ENCODE data around the gene CDKN2B-AS1.

Gene CDKN2B-AS1

GRCh38 chr9:21985964-21986667 lies 8.5 kb upstream of the CDKN2B-AS1 start:
- Histone ChIP-seq H3K9me3 (replicated peaks in 1 of 11) (peaks cover 14 to 24% (median 17%) of the 10 kb centered on the region in 11 experiments), H3K9ac (no peak overlapping the region), H3K4me3 (no peak overlapping the region), H3K4me2 (no peak overlapping the region; a peak in 2 of 22 replicates), H3K4me1 (peaks cover 0 to 40% (median 0%) of the 10 kb centered on the region in 10 experiments; a peak in 5 of 20 replicates), H4K20me1 (peaks cover 0 to 83% (median 15%) of the 10 kb centered on the region in 11 experiments; a peak in 13 of 22 replicates), H3K27me3 (peaks cover 98 to 100% (median 100%) of the 10 kb centered on the region in 11 experiments), H3K36me3 (peaks cover 0 to 13% (median 10%) of the 10 kb centered on the region in 11 experiments; a peak in 12 of 22 replicates), H3K27ac (no peak overlapping the region)
- no peak for TF ChIP-seq Cebpa-rat (IDR thresholded peaks at IDR 0.05)

- no peak overlapping the region for H3K9ac ChIP-seq
- H3K4me1 ChIP-seq: peaks cover 0 to 37% (median 0%) of the 10 kb centered on the region in 10 experiments; a peak in 5 of 20 replicates
- no peak overlapping the region for H3K27ac ChIP-seq
- no peak for TF ChIP-seq Cebpa-rat (IDR thresholded peaks at IDR 0.05)
- peak overlapping the region in 2 of 11 experiments; percentile 63 to 72; a peak in 3 of 22 replicates for H3K4me2 ChIP-seq
- peaks cover 92 to 99% (median 94%) of the 10 kb centered on the region in 11 experiments for H3K27me3 ChIP-seq
- peaks cover 0 to 70% (median 14%) of the 10 kb centered on the region in 11 experiments; a peak in 13 of 22 replicates for H4K20me1 ChIP-seq
- no peak overlapping the region for H3K4me3 ChIP-seq
- peaks cover 0 to 13% (median 10%) of the 10 kb centered on the region in 11 experiments; a peak in 12 of 22 replicates for H3K36me3 ChIP-seq
- peaks cover 14 to 24% (median 17%) of the 10 kb centered on the region in 11 experiments for H3K9me3 ChIP-seq (replicated peaks in 1 of 11)
Observed at GRCh38 chr9:21988056-21988990, 6.3 kb upstream of the CDKN2B-AS1 start.

GRCh38 chr9:21989440-21990189 lies 5.0 kb upstream of the CDKN2B-AS1 start:
- Histone ChIP-seq H3K4me1 (peaks cover 0 to 31% (median 7%) of the 10 kb centered on the region in 10 experiments; a peak in 12 of 20 replicates), H3K4me2 (peak overlapping the region in 3 of 11 experiments; percentile 40 to 72 (median 62); a peak in 6 of 22 replicates), H3K27me3 (peaks cover 89 to 97% (median 93%) of the 10 kb centered on the region in 11 experiments), H3K4me3 (peak overlapping the region in 3 of 10 experiments; percentile 22 to 29 (median 28); a peak in 3 of 20 replicates), H3K9me3 (replicated peaks in 1 of 11) (peaks cover 14 to 24% (median 17%) of the 10 kb centered on the region in 11 experiments), H3K9ac (no peak overlapping the region), H3K36me3 (peaks cover 0 to 13% (median 10%) of the 10 kb centered on the region in 11 experiments; a peak in 12 of 22 replicates), H3K27ac (no peak overlapping the region), H4K20me1 (peaks cover 0 to 57% (median 14%) of the 10 kb centered on the region in 11 experiments; a peak in 12 of 22 replicates)
- TF ChIP-seq Cebpa-rat (IDR thresholded peaks at IDR 0.05): no peak

GRCh38 chr9:21991072-21991959 lies 3.3 kb upstream of the CDKN2B-AS1 start:
- Histone ChIP-seq H3K4me2 (peak overlapping the region in 7 of 11 experiments; percentile 2 to 72 (median 28); a peak in 9 of 22 replicates), H4K20me1 (peaks cover 0 to 50% (median 14%) of the 10 kb centered on the region in 11 experiments; a peak in 11 of 22 replicates), H3K9ac (no peak overlapping the region), H3K4me1 (peaks cover 5 to 35% (median 16%) of the 10 kb centered on the region in 10 experiments; a peak in 16 of 20 replicates), H3K27me3 (peaks cover 79 to 97% (median 92%) of the 10 kb centered on the region in 11 experiments), H3K36me3 (peaks cover 0 to 13% (median 10%) of the 10 kb centered on the region in 11 experiments; a peak in 12 of 22 replicates), H3K27ac (no peak overlapping the region), H3K9me3 (replicated peaks in 1 of 11) (peaks cover 14 to 24% (median 17%) of the 10 kb centered on the region in 11 experiments), H3K4me3 (peak overlapping the region in 4 of 10 experiments; percentile 15 to 85 (median 48); a peak in 5 of 20 replicates)
- TF ChIP-seq Cebpa-rat (IDR thresholded peaks at IDR 0.05): no peak

- Histone ChIP-seq H4K20me1 (peaks cover 0 to 51% (median 11%) of the 10 kb centered on the region in 11 experiments; a peak in 11 of 22 replicates), H3K27me3 (peaks cover 79 to 97% (median 92%) of the 10 kb centered on the region in 11 experiments), H3K36me3 (peaks cover 0 to 13% (median 10%) of the 10 kb centered on the region in 11 experiments; a peak in 12 of 22 replicates), H3K9ac (peak overlapping the region; percentile 84 to 98 (median 93)), H3K4me3 (peak overlapping the region; percentile 71 to 87 (median 80)), H3K27ac (peak overlapping the region; percentile 65 to 98 (median 93); a peak in 19 of 22 replicates), H3K4me2 (peak overlapping the region; percentile 75 to 94 (median 89)), H3K9me3 (replicated peaks in 1 of 11) (peaks cover 14 to 24% (median 17%) of the 10 kb centered on the region in 11 experiments), H3K4me1 (peaks cover 11 to 40% (median 20%) of the 10 kb centered on the region in 10 experiments; a peak in 16 of 20 replicates)
- no peak for TF ChIP-seq Cebpa-rat (IDR thresholded peaks at IDR 0.05)
Observed at GRCh38 chr9:21993007-21993406, 1.6 kb upstream of the CDKN2B-AS1 start.

GRCh38 chr9:21993893-21994555 lies 567 bp upstream of the CDKN2B-AS1 start, which contains the start of gene CDKN2A:
CDKN2A (minus strand) TSS chr9:21994392.
- Histone ChIP-seq H3K4me1 (peaks cover 11 to 35% (median 20%) of the 10 kb centered on the region in 10 experiments; a peak in 16 of 20 replicates), H3K9me3 (replicated peaks in 1 of 11) (peaks cover 13 to 17% (median 15%) of the 10 kb centered on the region in 11 experiments), H3K4me2 (peak within 1 kb of the TSS; percentile 86 to 96 (median 89)), H3K36me3 (peaks cover 0 to 13% (median 10%) of the 10 kb centered on the region in 11 experiments; a peak in 12 of 22 replicates), H4K20me1 (peaks cover 0 to 45% (median 11%) of the 10 kb centered on the region in 11 experiments; a peak in 10 of 22 replicates), H3K27ac (peak within 1 kb of the TSS; percentile 86 to 98 (median 94)), H3K27me3 (peaks cover 75 to 97% (median 88%) of the 10 kb centered on the region in 11 experiments), H3K9ac (peak within 1 kb of the TSS; percentile 90 to 98 (median 94)), H3K4me3 (peak within 1 kb of the TSS; percentile 71 to 87 (median 80))
- TF ChIP-seq Cebpa-rat (IDR thresholded peaks at IDR 0.05): no peak

Measured in BLaER1 treated with 17β-estradiol and CSF1 and Interleukin-3, amounts not matched to agents 10 nM and 100 nM (cell line).